Gastroesophageal sphincter (tissue), 3 donors: ENCODE data around the gene CENPO.

Experiments
- CTCF ChIP-seq, 4 experiments: fragments of 200-600 bp in 2 of 4; fragments of 450-650 bp in 2 of 4; sonication (generic) in 1 of 4; IDR thresholded peaks; one replicate each; pipeline ENCODE4 v1.5.1; 2017 to 2019; ENCODE audit warnings: antibody characterized with exemption in 4 of 4, mild to moderate bottlenecking in 2 of 4, moderate library complexity in 2 of 4
- EP300 ChIP-seq: sonication (generic); formaldehyde crosslinking; IDR thresholded peaks from one replicate; pipeline ENCODE4 v1.6.1; 2017; ENCODE audit warnings: antibody characterized with exemption, mild to moderate bottlenecking
- POLR2A ChIP-seq, 2 donors: fragments of 450-650 bp; IDR thresholded peaks; one replicate each; pipeline ENCODE4 v1.6.1; 2017; ENCODE audit warnings: antibody characterized with exemption in 2 of 2, mild to moderate bottlenecking in 2 of 2, moderate library complexity in 1 of 2
- POLR2AphosphoS5 ChIP-seq: sonication (generic); formaldehyde crosslinking; IDR thresholded peaks from one replicate; pipeline ENCODE4 v1.6.1; 2017; ENCODE audit warnings: antibody characterized with exemption

- TF ChIP-seq CTCF (IDR thresholded peaks at IDR 0.05), result no peak
- TF ChIP-seq EP300, result no peak
- no peak for TF ChIP-seq POLR2A (IDR thresholded peaks at IDR 0.05)
- TF ChIP-seq POLR2AphosphoS5, result no peak
Measured at GRCh38 chr2:24830351-24830750, 37.1 kb downstream of the CENPO start.
